Measurements from ENCODE around the gene ESRRA. TPM values are rescaled to one million over a fixed set of nuclear protein-coding genes. Genes with fewer than 3 reads are reported as not detected.

Gene ESRRA
- total and polyA plus RNA-seq, 2 of the 8 experiments (the other 6 are each of a cell fraction or from before 2014, with no cell fraction given): 18.2 to 37.0 TPM

DNA sequence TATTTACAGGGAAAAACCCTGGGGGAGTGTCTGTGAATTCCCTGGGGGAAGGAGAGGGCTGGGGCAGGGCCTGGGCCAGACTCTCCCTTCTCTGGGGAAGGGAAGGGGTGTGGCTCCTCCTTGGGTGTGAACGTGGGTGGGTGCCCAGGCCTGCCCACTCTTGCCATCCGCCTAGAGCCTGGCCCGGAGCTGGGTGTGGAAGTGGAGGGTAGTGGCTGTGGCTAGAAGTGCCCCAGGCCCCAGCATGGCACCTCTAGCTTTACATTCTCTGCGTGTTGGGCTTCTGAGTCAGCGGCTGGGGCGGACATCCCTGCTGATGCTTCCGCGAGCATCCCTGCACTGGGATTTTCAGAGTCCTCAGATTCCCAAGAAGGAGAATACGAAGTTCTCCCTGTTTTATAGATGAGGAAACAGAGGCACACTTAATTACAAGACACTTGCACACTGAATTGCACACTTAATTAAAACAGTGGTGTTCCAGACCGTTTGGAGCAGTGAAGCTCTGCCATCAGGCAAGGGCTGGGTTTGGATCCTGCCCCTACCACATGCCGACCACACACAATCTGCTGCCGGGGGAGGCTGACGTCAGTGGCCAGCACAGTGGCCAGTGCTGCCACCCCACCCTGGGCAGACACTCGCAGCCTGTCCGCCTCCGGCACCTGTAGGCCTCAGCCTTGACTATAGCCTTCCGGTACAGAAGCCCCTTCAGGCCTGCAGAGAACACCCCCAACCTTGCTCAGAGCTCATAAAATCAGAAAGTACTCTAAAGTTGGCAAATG lies 28.5 kb upstream of the ESRRA start:
- no peak overlapping the region for H3K14ac ChIP-seq (ENCODE audit: insufficient read length)
- no peak overlapping the region for H2AFZ ChIP-seq (ENCODE audit: low read length)
- H3K4me1 ChIP-seq (replicated peaks in 1 of 4; ENCODE audit: control insufficient read depth in 3 of 4, insufficient read depth in 4 of 4, low read length in 3 of 4): peaks cover 0 to 5% (median under 1%) of the 10 kb centered on the region in 4 experiments; a peak in 1 of 7 replicates
- H2AK5ac ChIP-seq (ENCODE audit: low read depth, low read length): no peak overlapping the region
- POLR2A ChIA-PET (ENCODE audit: partially characterized antibody): interaction anchor here (0.6 to 1.7 kb wide), 6 partner anchors 9 to 27 kb away, joined by 3 to 6 read pairs (median 3); partner anchors contain the start of gene KCNK4
- H3K4ac ChIP-seq (replicated peaks; ENCODE audit: insufficient read length, low read depth, low read length): no peak overlapping the region
- H3K23me2 ChIP-seq (ENCODE audit: low read depth, low read length): no peaks in the 10 kb centered on the region
- H2BK5ac ChIP-seq (ENCODE audit: low read depth, low read length): no peak overlapping the region
- H3K79me1 ChIP-seq (ENCODE audit: low read depth, low read length): no peaks in the 10 kb centered on the region; the same call in 1 of the 2 replicates
- no peak overlapping the region for H4K91ac ChIP-seq (replicated peaks; ENCODE audit: insufficient read length, low read length)
- H3K79me2 ChIP-seq (ENCODE audit: control insufficient read depth in 1 of 2, insufficient read depth in 2 of 2, low read length in 2 of 2): 0 out of 4 replicates have a peak, but pooled peaks cover 0 to 4% of the 10 kb centered on the region in 2 experiments
- H3K9ac ChIP-seq (replicated peaks in 1 of 4; ENCODE audit: extremely low read depth in 1 of 4, low read depth in 3 of 4, low read length in 3 of 4): no peak overlapping the region
- H4K5ac ChIP-seq (ENCODE audit: insufficient read length, low read depth, low read length): no peak overlapping the region
- no peak overlapping the region for H3K23ac ChIP-seq (ENCODE audit: insufficient read length)
- H3K27ac ChIP-seq (ENCODE audit: low read depth, low read length): no peak overlapping the region
- no peaks in the 10 kb centered on the region for H3K9me3 ChIP-seq (ENCODE audit: insufficient read depth in 2 of 2, low read depth in 1 of 2, low read length in 1 of 2)
- FAIRE-seq: no peak
- no peak overlapping the region for H3K56ac ChIP-seq (replicated peaks; ENCODE audit: insufficient read length, low read depth, low read length)
- no peak overlapping the region for H2BK120ac ChIP-seq (replicated peaks; ENCODE audit: low read depth, low read length)
- no peak overlapping the region for H2BK12ac ChIP-seq (ENCODE audit: low read depth, low read length)
- no peak overlapping the region for H2BK15ac ChIP-seq (ENCODE audit: low read length)
- WGBS, 2 experiments (ENCODE audit: extremely low coverage in 1 of 2, insufficient coverage in 1 of 2, insufficient read length in 1 of 2, insufficient replicate concordance in 2 of 2, low coverage in 1 of 2, low lambda C conversion rate in 2 of 2, missing lambda C conversion rate in 1 of 2): 94% methylated on average over 17 of the region's 17 CpGs; no CpG with 5 or more reads in 1 of the 2 experiments
- H4K20me1 ChIP-seq (replicated peaks in 1 of 2; ENCODE audit: control insufficient read depth in 1 of 2, insufficient read depth in 2 of 2, low read length in 2 of 2): no peaks in the 10 kb centered on the region
- no peak overlapping the region for H3K4me2 ChIP-seq (ENCODE audit: insufficient read depth in 1 of 2, low read depth in 2 of 2, low read length in 2 of 2)
- no peaks in the 10 kb centered on the region for H3K27me3 ChIP-seq (replicated peaks in 1 of 4; ENCODE audit: control insufficient read depth in 3 of 4, extremely low read depth in 1 of 4, insufficient read depth in 3 of 4, low read length in 3 of 4)
- no peak for DNase-seq (ENCODE audit: low read depth in 1 of 2, low spot score in 2 of 2)
- H3K36me3 ChIP-seq (ENCODE audit: control insufficient read depth in 2 of 4, insufficient read depth in 4 of 4, low read length in 3 of 4): no peaks in the 10 kb centered on the region; a peak in 1 of 8 replicates
- no peak overlapping the region for H2BK20ac ChIP-seq (ENCODE audit: low read length)
- CTCF ChIA-PET (ENCODE audit: partially characterized antibody): interaction anchor here (0.6 to 13.7 kb wide), 7 partner anchors 26 to 1891 kb away, joined by 3 to 168 read pairs (median 3); partner anchors contain the start of genes CATSPERZ, ESRRA, PRDX5 and STIP1
- no peak overlapping the region for H3K4me3 ChIP-seq (ENCODE audit: extremely low read depth in 1 of 4, insufficient read depth in 2 of 4, low read depth in 3 of 4, low read length in 4 of 4)
- H3K18ac ChIP-seq (ENCODE audit: extremely low read depth, low read length): no peak overlapping the region
- no peak overlapping the region for H4K8ac ChIP-seq (ENCODE audit: extremely low read depth, insufficient read depth, low read length)
- TF ChIP-seq GTF2F1 (IDR thresholded peaks at IDR 0.05; ENCODE audit: borderline replicate concordance, low read depth, low read length): no peak
- TF ChIP-seq, protein P1, sequence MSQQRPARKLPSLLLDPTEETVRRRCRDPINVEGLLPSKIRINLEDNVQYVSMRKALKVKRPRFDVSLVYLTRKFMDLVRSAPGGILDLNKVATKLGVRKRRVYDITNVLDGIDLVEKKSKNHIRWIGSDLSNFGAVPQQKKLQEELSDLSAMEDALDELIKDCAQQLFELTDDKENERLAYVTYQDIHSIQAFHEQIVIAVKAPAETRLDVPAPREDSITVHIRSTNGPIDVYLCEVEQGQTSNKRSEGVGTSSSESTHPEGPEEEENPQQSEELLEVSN (IDR thresholded peaks at IDR 0.05): no peak
- TF ChIP-seq JUN (IDR thresholded peaks at IDR 0.05; ENCODE audit: low read depth, low read length): no peak
- no peak for TF ChIP-seq SIRT6 (IDR thresholded peaks at IDR 0.05; ENCODE audit: low read length)
- no peak for TF ChIP-seq SIN3A (conservative IDR thresholded peaks at IDR 0.05 in 1 of 2, IDR thresholded peaks at IDR 0.05 in 1 of 2; ENCODE audit: low read depth in 1 of 2, low read length in 2 of 2)
- TF ChIP-seq FOSL1 (IDR thresholded peaks at IDR 0.05; ENCODE audit: insufficient read depth, low read depth, low read length): no peak
- no peak for TF ChIP-seq CHD1 (IDR thresholded peaks at IDR 0.05; ENCODE audit: low read depth, low read length)
- TF ChIP-seq SRF (IDR thresholded peaks at IDR 0.05; ENCODE audit: low read depth, low read length): no peak
- no peak for TF ChIP-seq KDM4A (IDR thresholded peaks at IDR 0.05; ENCODE audit: low read depth, low read length, severe bottlenecking)
- no peak for TF ChIP-seq MAFK (IDR thresholded peaks at IDR 0.05; ENCODE audit: low read depth, low read length)
- TF ChIP-seq JUND (IDR thresholded peaks at IDR 0.05; ENCODE audit: low read length): no peak
- no peak for TF ChIP-seq CHD2 (IDR thresholded peaks at IDR 0.05; ENCODE audit: low read length)
